ENCODE data around the gene LRP1B. TPM values are rescaled to one million over a fixed set of nuclear protein-coding genes. Genes with fewer than 3 reads are reported as not detected.

Gene LRP1B
- total and polyA plus RNA-seq, 2 of the 8 experiments (the other 6 are each of a cell fraction or from before 2014, with no cell fraction given), result 0.03 TPM; not detected in 1

- Histone ChIP-seq H4K8ac (ENCODE audit: extremely low read depth, insufficient read depth, low read length) (no peak overlapping the region), H3K4ac (replicated peaks; ENCODE audit: insufficient read length, low read depth, low read length) (no peak overlapping the region), H2BK15ac (ENCODE audit: low read length) (no peak overlapping the region), H3K56ac (replicated peaks; ENCODE audit: insufficient read length, low read depth, low read length) (no peak overlapping the region), H4K20me1 (replicated peaks in 1 of 2; ENCODE audit: control insufficient read depth in 1 of 2, insufficient read depth in 2 of 2, low read length in 2 of 2) (no peaks in the 10 kb centered on the region), H3K36me3 (ENCODE audit: control insufficient read depth in 2 of 4, insufficient read depth in 4 of 4, low read length in 3 of 4) (no peaks in the 10 kb centered on the region), H3K27me3 (replicated peaks in 1 of 4; ENCODE audit: control insufficient read depth in 3 of 4, extremely low read depth in 1 of 4, insufficient read depth in 3 of 4, low read length in 3 of 4) (no peaks in the 10 kb centered on the region), H3K27ac (ENCODE audit: low read depth, low read length) (no peak overlapping the region), H4K91ac (replicated peaks; ENCODE audit: insufficient read length, low read length) (no peak overlapping the region), H2BK5ac (ENCODE audit: low read depth, low read length) (no peak overlapping the region), H2BK20ac (ENCODE audit: low read length) (no peak overlapping the region), H3K4me3 (ENCODE audit: extremely low read depth in 1 of 4, insufficient read depth in 2 of 4, low read depth in 3 of 4, low read length in 4 of 4) (no peak overlapping the region), H3K79me2 (ENCODE audit: control insufficient read depth in 1 of 2, insufficient read depth in 2 of 2, low read length in 2 of 2) (no peaks in the 10 kb centered on the region), H2BK12ac (ENCODE audit: low read depth, low read length) (no peak overlapping the region), H3K4me1 (replicated peaks in 1 of 4; ENCODE audit: control insufficient read depth in 3 of 4, insufficient read depth in 4 of 4, low read length in 3 of 4) (no peaks in the 10 kb centered on the region), H3K23me2 (ENCODE audit: low read depth, low read length) (no peaks in the 10 kb centered on the region), H3K4me2 (ENCODE audit: insufficient read depth in 1 of 2, low read depth in 2 of 2, low read length in 2 of 2) (no peak overlapping the region), H3K9ac (replicated peaks in 1 of 4; ENCODE audit: extremely low read depth in 1 of 4, low read depth in 3 of 4, low read length in 3 of 4) (no peak overlapping the region), H2AK5ac (ENCODE audit: low read depth, low read length) (no peak overlapping the region), H3K79me1 (ENCODE audit: low read depth, low read length) (no peaks in the 10 kb centered on the region), H3K23ac (ENCODE audit: insufficient read length) (no peak overlapping the region), H2BK120ac (replicated peaks; ENCODE audit: low read depth, low read length) (no peak overlapping the region), H3K14ac (ENCODE audit: insufficient read length) (no peak overlapping the region), H3K9me3 (ENCODE audit: insufficient read depth in 2 of 2, low read depth in 1 of 2, low read length in 1 of 2) (no peaks in the 10 kb centered on the region), H3K18ac (ENCODE audit: extremely low read depth, low read length) (no peak overlapping the region), H4K5ac (ENCODE audit: insufficient read length, low read depth, low read length) (no peak overlapping the region), H2AFZ (ENCODE audit: low read length) (no peak overlapping the region)
- no peak for DNase-seq (ENCODE audit: low read depth in 1 of 2, low spot score in 2 of 2)
- ChIA-PET POLR2A (ENCODE audit: partially characterized antibody) (no interaction called here), CTCF (ENCODE audit: partially characterized antibody) (no interaction called here)
- WGBS, 2 experiments (ENCODE audit: extremely low coverage in 1 of 2, insufficient coverage in 1 of 2, insufficient read length in 1 of 2, insufficient replicate concordance in 2 of 2, low coverage in 1 of 2, low lambda C conversion rate in 2 of 2, missing lambda C conversion rate in 1 of 2), result 92% methylated on average over 2 of the region's 2 CpGs; no CpG with 5 or more reads in 1 of the 2 experiments
- no peak for FAIRE-seq
- TF ChIP-seq EGR1 (IDR thresholded peaks at IDR 0.05; ENCODE audit: borderline replicate concordance, low read depth, low read length) (no peak), KDM5A (IDR thresholded peaks at IDR 0.05; ENCODE audit: low read length) (no peak), EZH2 (IDR thresholded peaks at IDR 0.05; ENCODE audit: low read depth, low read length, severe bottlenecking) (no peak), BACH1 (IDR thresholded peaks at IDR 0.05; ENCODE audit: low read length) (no peak), ATF2 (IDR thresholded peaks at IDR 0.05; ENCODE audit: low read length) (no peak), CEBPB (IDR thresholded peaks at IDR 0.05; ENCODE audit: low read depth, low read length) (no peak), KDM4A (IDR thresholded peaks at IDR 0.05; ENCODE audit: low read depth, low read length, severe bottlenecking) (no peak), JUND (IDR thresholded peaks at IDR 0.05; ENCODE audit: low read length) (no peak), JUN (IDR thresholded peaks at IDR 0.05; ENCODE audit: low read depth, low read length) (no peak), SP4 (IDR thresholded peaks at IDR 0.05; ENCODE audit: low read length) (no peak), GABPA (IDR thresholded peaks at IDR 0.05; ENCODE audit: borderline replicate concordance, insufficient read depth, low read length) (no peak), SAP30 (IDR thresholded peaks at IDR 0.05; ENCODE audit: insufficient read depth, insufficient replicate concordance, low read length) (no peak)
- TF ChIP-seq, protein P1, sequence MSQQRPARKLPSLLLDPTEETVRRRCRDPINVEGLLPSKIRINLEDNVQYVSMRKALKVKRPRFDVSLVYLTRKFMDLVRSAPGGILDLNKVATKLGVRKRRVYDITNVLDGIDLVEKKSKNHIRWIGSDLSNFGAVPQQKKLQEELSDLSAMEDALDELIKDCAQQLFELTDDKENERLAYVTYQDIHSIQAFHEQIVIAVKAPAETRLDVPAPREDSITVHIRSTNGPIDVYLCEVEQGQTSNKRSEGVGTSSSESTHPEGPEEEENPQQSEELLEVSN (IDR thresholded peaks at IDR 0.05), result no peak
Measured at GRCh38 chr2:141676139-141676538, 454.7 kb downstream of the LRP1B start.

Measured in H1 (cell line).